AG04450 (cell line): ENCODE data around the gene PHF1. TPM values are rescaled to one million over a fixed set of nuclear protein-coding genes. Genes with fewer than 3 reads are reported as not detected.

Source experiments
- CTCF ChIA-PET: fragments of 300-600, 350-600 bp; formaldehyde crosslinking; extraction: SDS; loops from one replicate; lab custom pipeline; 2022; ENCODE audit warnings: antibody characterized with exemption, inconsistent platforms; lab: Charles Lee
- POLR2A ChIA-PET: fragments of 350-600 bp; formaldehyde crosslinking; extraction: SDS; loops from one replicate; lab custom pipeline; 2021; ENCODE audit warnings: antibody characterized with exemption, inconsistent platforms; lab: Yijun Ruan, JAX
- DNase-seq: peaks from one replicate; pipeline ENCODE4 v3.0.0-alpha.2; 2011; ENCODE audit warnings: low read depth, low spot score
- H3K27ac ChIP-seq: one replicate; pipeline ENCODE4 v1.5.1; 2012; ENCODE audit warnings: low read depth, low read length, control low read depth
- H3K27me3 ChIP-seq: one replicate; pipeline ENCODE4 v1.6.0; 2012; ENCODE audit warnings: low read length; ENCODE audit not compliant: control insufficient read depth, insufficient read depth
- H3K4me3 ChIP-seq: 2 replicates; pipeline ENCODE4 v1.5.1; 2011; ENCODE audit warnings: mild to moderate bottlenecking, low read depth, low read length, control low read depth
- H3K9me3 ChIP-seq: 2 replicates; pipeline ENCODE4 v1.5.1; 2012; ENCODE audit warnings: low read length; ENCODE audit not compliant: control insufficient read depth, insufficient read depth
- CTCF ChIP-seq: IDR thresholded peaks from 2 replicates; pipeline ENCODE4 v1.5.1; 2011; ENCODE audit warnings: low read depth, low read length, control low read depth, inconsistent platforms
- polyA plus RNA-seq: library from polyadenylated mRNA; depleted of rRNA; stranded (reverse); fragments of >200 nt; gene quantifications from 2 replicates; pipeline ENCODE4 v1.2.3, GENCODE V29; 2011

PHF1 gene
- polyA plus RNA-seq, 1 experiment = 26.6 TPM

GRCh38 chr6:33390767-33391277 is 20.0 kb upstream of the PHF1 start:
- H3K4me3 ChIP-seq = peak overlapping the region; percentile 36; the same call in 1 of the 2 replicates
- H3K9me3 ChIP-seq = no peaks in the 10 kb centered on the region; the same call in 1 of the 2 replicates
- peak overlapping the region; percentile 89 for H3K27ac ChIP-seq
- TF ChIP-seq CTCF = no peak
- DNase-seq = no peak
- ChIA-PET CTCF (interaction anchor here (0.6 to 2.0 kb wide), 25 partner anchors 10 to 192 kb away, joined by 3 to 23 read pairs (median 5); partner anchors contain the start of genes CUTA, SYNGAP1, ZBTB22 and ZBTB9), POLR2A (no interaction called here)
- no peaks in the 10 kb centered on the region for H3K27me3 ChIP-seq

- peak; percentile 100 for DNase-seq
- H3K9me3 ChIP-seq = no peaks in the 10 kb centered on the region; the same call in 1 of the 2 replicates
- H3K4me3 ChIP-seq = peak within 1 kb of the TSS; percentile 92
- H3K27ac ChIP-seq = peak within 1 kb of the TSS; percentile 89
- TF ChIP-seq CTCF = peak; percentile 95
- ChIA-PET POLR2A (no interaction called here), CTCF (interaction anchor here (0.6 to 2.0 kb wide), 21 partner anchors 11 to 101 kb away, joined by 3 to 23 read pairs (median 6); partner anchors contain the start of genes CUTA, SYNGAP1 and ZBTB22)
- H3K27me3 ChIP-seq = no peaks in the 10 kb centered on the region
Observed at GRCh38 chr6:33391278-33391921, 19.4 kb upstream of the PHF1 start, which contains the start of gene KIFC1. KIFC1 (plus strand) TSS chr6:33391823; CDS start chr6:33391986, 163 bp downstream.

- Histone ChIP-seq H3K27me3 (no peaks in the 10 kb centered on the region), H3K4me3 (peak overlapping the region; percentile 92), H3K27ac (peak overlapping the region; percentile 87), H3K9me3 (no peaks in the 10 kb centered on the region; the same call in 1 of the 2 replicates)
- DNase-seq = no peak
- TF ChIP-seq CTCF = no peak
- ChIA-PET CTCF (no interaction called here), POLR2A (no interaction called here)
Observed at GRCh38 chr6:33391922-33392594, 18.8 kb upstream of the PHF1 start.

GRCh38 chr6:33392595-33392948 is 18.2 kb upstream of the PHF1 start:
- DNase-seq = no peak
- peak overlapping the region; percentile 92 for H3K4me3 ChIP-seq
- no peaks in the 10 kb centered on the region; the same call in 1 of the 2 replicates for H3K9me3 ChIP-seq
- ChIA-PET CTCF (no interaction called here), POLR2A (no interaction called here)
- no peak for TF ChIP-seq CTCF
- H3K27ac ChIP-seq = peak overlapping the region; percentile 87
- no peaks in the 10 kb centered on the region for H3K27me3 ChIP-seq
